ENCODE results near the gene MYB.
"Not testable (repeated sequence)": the region's sequence is repeated elsewhere in the genome, so short reads cannot be mapped to it uniquely, and the experiment has no call there.

The MYB gene

DNA sequence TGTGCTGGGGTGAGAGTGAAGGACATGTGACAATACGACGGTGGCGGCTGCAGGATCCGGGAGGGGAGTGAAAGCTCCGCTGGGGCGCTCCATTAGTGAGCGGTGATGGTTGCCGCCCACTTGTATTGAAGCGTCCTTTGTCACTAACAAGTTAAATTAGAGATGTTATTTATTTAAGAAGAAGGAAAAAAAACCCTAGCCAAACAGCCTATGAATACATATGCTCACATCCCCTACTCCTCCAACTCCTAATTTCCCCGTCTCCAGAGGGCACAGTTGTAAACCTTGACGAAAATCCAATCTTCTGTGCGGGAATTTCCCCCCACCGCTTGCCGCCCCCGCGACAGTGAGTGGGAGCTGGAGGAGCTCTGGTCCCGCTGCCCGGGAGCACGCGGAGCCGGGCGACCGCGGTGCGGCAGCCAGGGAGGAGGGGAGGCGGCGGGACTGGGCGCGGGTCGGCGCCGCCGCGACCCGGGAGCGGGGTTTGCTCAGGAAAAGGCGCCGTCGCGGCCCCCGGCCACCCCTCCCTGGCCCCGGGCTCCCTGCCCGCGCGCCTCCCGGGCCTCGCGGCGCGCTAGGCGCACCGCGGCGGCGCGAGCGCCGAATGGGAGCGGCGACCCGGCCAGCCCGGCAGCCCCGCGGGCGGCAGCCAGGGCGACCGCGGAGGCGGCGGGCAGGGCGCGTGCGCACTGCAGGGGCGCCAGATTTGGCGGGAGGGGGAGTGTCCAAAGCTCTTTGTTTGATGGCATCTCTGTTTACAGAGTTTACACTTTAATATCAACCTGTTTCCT is at the start of gene MYB:
Gene MYB (plus strand): TSS at position 767 of the 791 bp plus-strand sequence. CDS start 206 bp downstream, outside the sequence.
- peak; percentile 47 to 54 for DNase-seq (ENCODE audit: low read depth in 2 of 2)

- DNase-seq (ENCODE audit: low read depth in 2 of 2) = no peak
These were observed 48.3 kb upstream of the MYB start for GRCh38 chr6:135132776-135133175.

DNA sequence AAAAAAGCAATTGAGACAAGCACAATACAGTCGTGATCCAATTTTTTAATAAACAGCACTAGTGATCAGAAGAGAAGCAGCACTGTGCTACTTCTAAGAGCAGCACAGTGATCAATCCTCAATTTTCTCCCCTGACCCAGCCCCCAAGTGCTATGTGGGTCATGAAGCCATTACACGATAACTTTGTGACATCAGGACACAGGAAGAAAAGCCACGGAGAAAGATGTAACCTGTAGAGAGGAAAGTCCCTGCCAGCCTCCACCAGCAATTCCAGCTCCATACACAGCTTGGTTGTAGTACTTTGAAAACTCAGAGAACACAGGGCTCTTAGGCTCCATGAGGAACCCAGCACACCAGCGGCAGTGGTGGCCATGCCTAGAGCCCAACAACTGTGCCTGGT is 45.3 kb upstream of the MYB start:
- DNase-seq (ENCODE audit: low read depth in 2 of 2) = no peak

- no peak for DNase-seq (ENCODE audit: low read depth in 2 of 2)
These were observed 43.3 kb upstream of the MYB start for GRCh38 chr6:135137826-135138225.

DNA sequence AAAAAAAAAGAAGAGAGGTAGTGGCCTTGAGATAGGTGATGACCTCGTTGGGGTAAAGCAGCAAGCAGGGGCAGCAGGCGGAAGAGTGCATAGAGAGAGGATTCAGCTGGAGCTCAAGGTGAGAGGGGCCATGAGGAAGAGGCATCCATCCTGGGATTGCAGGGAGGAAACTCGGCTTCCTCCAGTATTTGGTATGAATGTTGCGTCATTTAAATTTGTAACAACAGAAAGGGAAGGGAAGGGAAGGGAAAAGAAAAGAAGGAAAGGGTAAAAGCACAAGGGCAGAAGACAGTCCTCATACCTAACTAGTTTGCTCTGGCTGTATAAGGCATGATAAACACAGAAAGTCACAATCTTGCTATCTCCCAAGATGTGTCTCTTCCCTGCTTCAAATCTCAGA is 39.9 kb upstream of the MYB start:
- no peak for DNase-seq (ENCODE audit: low read depth in 2 of 2)

GRCh38 chr6:135141728-135142127 is 39.4 kb upstream of the MYB start:
- DNase-seq (ENCODE audit: low read depth in 2 of 2) = no peak

DNA sequence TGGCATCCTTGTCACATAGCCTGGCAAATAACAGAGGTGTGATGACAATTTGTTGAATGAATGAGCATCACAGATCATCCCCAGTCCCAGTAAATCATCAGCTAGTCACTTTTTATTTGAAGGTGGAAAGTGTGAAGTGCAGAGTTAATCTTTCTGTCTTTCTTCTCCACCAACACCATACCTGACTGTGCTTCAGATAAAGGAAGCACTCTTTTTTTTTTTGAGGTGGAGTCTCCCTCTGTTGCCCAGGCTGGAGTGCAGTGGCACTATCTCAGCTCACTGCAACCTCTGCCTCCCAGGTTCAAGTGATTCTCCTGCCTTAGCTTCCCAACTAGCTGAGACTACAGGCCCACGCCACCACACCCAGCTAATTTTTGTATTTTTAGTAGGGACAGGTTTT is 38.9 kb upstream of the MYB start:
- not testable (repeated sequence) for DNase-seq (ENCODE audit: low read depth in 2 of 2)

DNA sequence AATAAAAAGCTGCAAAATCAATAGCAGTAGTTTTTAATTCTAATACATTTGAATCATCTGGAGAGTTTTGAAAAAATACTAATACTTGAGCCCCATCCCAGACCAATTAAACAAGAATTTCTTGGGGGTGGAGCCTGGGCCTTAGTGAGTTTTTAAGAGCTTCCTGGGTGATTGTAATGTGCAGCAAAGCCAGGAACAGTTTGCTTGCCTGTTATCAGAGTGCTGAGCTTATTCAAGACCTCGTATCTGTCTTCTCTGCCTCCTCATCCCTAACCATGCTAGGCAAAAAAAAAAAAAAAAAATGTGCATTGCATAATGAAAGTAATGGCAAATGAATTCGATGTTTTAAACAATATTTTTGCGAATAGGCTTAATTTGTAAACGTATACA is 36.4 kb upstream of the MYB start:
- DNase-seq (ENCODE audit: low read depth in 2 of 2) = no peak

GRCh38 chr6:135145063-135145800 is 35.9 kb upstream of the MYB start:
- no peak for DNase-seq (ENCODE audit: low read depth in 2 of 2)

DNA sequence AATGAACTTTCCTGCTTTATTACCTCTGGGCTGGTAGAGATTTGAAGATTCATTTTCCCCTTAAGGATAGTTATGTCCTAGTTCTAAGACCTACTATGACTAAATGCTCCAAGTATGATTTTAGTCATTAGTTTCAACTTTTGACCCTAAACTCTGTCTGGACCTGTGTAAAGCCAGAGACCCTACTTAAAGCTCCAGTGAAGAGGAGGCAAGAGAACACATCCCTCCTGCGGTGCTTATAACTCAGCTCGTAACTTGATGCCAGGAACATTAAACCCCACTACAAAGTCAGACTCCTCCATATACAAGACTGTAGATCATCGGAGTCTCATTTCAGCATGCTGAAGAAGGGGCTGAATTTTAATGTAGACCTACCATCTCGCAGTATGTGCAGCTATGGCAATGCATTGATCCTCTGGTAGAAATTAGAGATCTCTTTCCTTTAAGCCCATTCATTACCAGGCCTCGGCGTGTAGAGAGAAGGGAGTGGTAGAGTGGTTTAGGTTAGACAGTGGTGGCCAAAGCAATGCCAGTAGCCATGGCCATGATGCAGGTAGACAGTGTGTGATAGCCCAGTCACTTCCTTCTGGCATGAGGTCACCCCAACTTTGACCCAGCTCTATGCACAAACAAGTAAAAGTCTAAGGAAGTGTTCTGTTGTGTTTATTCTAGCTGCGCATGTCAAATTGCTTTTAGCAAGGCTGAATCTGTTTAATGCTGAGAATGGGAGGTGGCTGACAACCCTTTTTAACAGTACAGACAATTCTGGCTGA is 34.8 kb upstream of the MYB start:
- DNase-seq (ENCODE audit: low read depth in 2 of 2) = no peak

DNA sequence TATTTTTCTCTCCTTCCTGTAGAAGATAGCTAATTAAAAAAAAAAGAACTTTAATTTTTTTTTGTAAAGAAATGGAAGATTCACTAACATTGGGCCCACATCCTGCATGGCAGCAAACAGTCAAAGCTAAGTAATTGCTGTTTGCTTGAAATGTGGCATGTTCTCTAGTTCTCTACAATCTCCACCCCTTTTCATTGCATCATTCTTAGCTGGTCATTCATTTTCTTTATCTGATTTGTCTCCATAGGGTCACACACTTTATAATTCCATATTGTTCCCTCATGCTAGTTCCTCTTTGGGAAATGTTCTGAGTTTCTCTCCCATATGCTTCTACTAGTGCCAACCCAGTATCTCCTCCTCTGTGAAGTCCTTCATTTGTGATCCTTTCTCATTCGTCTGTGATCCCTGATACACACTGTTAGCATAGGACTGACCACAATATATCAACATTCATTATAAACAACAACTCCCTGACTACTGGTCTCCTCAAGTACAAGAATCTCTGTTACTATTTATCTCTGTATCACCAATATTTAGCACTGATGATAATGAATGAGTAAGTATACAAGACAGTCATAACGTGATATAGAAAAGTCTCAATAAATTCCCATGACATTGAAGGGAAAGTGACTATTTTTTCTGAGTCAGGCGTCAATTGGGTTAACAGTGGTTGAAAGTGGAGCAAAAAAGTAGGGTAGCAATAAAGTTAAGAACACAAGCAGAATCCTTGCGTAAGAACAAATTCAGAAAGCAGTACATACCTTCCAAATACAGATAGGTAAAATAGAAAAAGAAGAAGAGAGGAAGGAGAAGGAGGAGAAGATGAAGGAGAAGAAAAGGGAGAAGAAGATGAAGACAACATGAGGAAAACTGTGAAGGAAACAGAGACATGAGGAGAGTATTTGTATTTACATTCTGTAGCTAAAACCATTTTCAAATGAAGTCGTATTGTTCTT is 33.2 kb upstream of the MYB start:
- no peak for DNase-seq (ENCODE audit: low read depth in 2 of 2)

GRCh38 chr6:135148889-135149288 is 32.2 kb upstream of the MYB start:
- DNase-seq (ENCODE audit: low read depth in 2 of 2) = no peak

DNA sequence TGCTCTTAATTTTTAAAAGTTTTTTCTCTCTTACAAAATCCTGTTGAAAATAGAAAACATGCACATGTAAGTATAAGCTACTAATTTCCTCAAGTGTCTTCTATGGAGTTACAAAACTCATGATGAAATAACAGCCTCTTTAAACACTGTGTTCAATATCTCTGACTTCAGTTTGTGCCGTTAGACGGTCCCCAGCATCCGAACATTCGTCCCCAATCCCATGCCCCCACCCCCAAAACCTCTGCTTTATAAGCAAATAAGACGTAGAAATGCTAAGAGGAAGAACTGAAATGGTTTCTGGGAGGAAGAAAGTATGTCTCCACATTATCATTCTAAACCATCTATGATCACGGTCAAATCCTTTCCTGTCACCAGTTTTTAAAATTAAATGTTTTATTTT is 31.7 kb upstream of the MYB start:
- no peak for DNase-seq (ENCODE audit: low read depth in 2 of 2)

DNA sequence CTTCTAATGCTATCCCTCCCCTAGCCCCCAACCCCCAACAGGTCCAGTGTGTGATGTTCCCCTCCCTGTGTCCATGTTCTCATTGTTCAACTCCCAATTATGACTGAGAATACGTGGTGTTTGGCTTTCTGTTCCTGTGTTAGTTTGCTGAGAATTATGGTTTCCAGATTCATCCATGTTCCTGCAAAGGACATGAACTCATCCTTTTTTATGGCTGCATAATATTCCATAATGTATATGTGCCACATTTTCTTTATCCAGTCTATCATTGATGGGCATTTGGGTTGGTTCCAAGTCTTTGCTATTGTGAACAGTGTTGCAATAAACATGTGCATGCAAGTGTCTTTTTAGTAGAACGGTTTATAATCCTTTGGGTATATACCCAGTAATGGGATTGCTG is 30.6 kb upstream of the MYB start:
- not testable (repeated sequence) for DNase-seq (ENCODE audit: low read depth in 2 of 2)

DNA sequence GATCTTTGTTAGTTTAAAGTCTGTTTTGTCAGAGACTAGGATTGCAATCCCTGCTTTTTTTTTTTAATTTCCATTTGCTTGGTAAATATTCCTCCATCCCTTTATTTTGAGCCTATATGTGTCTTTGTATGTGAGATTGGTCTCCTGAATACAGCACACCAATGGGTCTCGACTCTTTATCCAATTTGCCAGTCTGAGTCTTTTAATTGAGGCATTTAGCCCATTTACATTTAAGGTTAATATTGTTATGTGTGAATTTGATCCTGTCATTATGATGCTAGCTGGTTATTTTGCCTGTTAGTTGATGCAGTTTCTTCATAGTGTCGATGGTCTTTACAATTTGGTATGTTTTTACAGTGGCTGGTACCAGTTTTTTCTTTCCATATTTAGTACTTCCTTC is 27.0 kb upstream of the MYB start:
- not testable (repeated sequence) for DNase-seq (ENCODE audit: low read depth in 2 of 2)

DNA sequence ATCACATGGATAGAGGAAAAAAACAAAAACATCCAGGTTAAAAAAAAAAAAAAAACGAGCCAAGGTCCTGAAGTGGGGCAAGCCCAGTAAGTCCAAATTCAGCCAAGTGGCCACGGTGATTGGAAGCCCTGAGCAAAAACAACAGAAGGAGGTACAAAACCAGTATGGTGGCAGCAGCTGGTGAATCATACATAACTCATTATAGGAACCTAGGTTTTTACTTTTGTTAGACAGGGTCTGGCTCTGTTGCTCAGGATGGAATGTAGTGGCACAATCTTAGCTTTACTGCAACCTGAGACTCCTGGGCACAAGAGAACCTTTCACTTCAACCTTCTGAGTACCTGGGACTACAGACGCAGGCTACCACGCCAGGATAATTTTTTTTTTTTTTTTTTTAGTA is 22.7 kb upstream of the MYB start:
- no peak for DNase-seq (ENCODE audit: low read depth in 2 of 2)

GRCh38 chr6:135159531-135159930 is 21.6 kb upstream of the MYB start:
- DNase-seq (ENCODE audit: low read depth in 2 of 2) = no peak

DNA sequence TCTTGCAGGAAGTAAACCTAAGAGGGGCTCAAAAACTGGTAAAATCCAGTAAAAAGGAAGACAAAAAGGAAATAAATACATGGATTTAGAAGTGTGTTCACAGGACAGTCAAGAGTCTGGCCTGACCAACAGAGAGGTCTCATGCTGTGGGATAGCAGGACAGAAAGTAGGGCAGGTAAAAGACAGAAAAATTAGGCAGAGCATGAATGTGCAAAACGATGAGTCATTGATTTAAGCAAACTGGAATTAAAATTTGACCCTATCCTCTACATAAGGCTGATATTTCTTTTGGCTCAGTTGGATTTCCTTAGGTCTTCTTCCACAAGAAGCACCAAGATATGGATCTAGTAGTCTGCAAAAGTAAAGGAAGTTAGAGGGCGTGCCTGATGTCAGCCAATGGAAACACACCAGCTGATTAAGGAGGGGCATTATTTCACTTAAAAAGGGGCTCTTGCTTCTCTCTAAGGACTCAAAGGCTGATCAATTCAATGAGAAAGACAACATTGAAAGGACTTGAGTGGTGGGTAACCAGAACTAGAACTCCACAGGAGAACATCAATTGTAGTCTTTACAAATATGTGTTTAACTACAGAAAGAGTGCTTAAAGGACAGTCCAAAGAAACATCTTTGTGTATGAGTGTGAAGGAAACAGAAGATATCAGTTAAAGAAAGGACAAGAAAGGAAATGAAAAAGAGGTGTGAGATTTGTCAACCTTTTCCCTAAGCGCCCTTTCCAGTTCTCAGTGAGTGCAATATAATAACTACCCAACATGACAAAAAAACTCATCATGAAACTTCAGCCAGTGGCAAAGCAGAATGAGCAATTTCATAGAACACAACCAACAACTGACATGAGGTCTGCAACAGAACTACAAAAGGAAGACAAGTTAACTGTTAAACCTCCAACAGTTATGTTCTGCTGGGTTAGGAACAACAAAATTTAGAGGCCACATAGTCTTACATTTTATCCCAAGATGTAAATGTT is 19.4 kb upstream of the MYB start:
- no peak for DNase-seq (ENCODE audit: low read depth in 2 of 2)

GRCh38 chr6:135162678-135163439 is 18.2 kb upstream of the MYB start:
- DNase-seq (ENCODE audit: low read depth in 2 of 2) = no peak

- DNase-seq (ENCODE audit: low read depth in 2 of 2) = peak; percentile 8 to 19
These were observed 17.7 kb upstream of the MYB start for GRCh38 chr6:135163440-135163738.

Data from stimulated activated CD8-positive, alpha-beta memory T cell treated with anti-CD3 and anti-CD28 coated beads, Interleukin-15, amount 100 ng/mL, for 4 hours (primary cell).